Osteoblast (primary cell): Measurements from ENCODE around the gene CCSER1. TPM values are rescaled to one million over a fixed set of nuclear protein-coding genes. Genes with fewer than 3 reads are reported as not detected.
"Not testable (repeated sequence)": the region's sequence is repeated elsewhere in the genome, so short reads cannot be mapped to it uniquely, and the experiment has no call there.

Experiments used
- DNase-seq: peaks from one replicate; pipeline ENCODE4 v3.0.0; 2011; ENCODE audit warnings: low spot score, mixed read lengths; ENCODE audit not compliant: insufficient read length; ENCODE audit errors: missing footprints
- H2AFZ ChIP-seq: 2 replicates; pipeline ENCODE4 v1.6.0; 2011; ENCODE audit warnings: mild to moderate bottlenecking, low read length
- H3K27ac ChIP-seq: 2 replicates; pipeline ENCODE4 v1.5.1; 2011; ENCODE audit warnings: mild to moderate bottlenecking, low read depth, low read length, moderate library complexity
- H3K27me3 ChIP-seq: 2 replicates; pipeline ENCODE4 v1.6.0; 2012; ENCODE audit warnings: mild to moderate bottlenecking, control low read depth, inconsistent platforms, low read length, moderate library complexity; ENCODE audit not compliant: insufficient read depth
- H3K36me3 ChIP-seq: 2 replicates; pipeline ENCODE4 v1.5.1; 2011; ENCODE audit warnings: mild to moderate bottlenecking, low read length, control low read depth, moderate library complexity; ENCODE audit not compliant: insufficient read depth
- H3K4me1 ChIP-seq: 2 replicates; pipeline ENCODE4 v1.5.1; 2011; ENCODE audit warnings: mild to moderate bottlenecking, low read length, control low read depth, moderate library complexity; ENCODE audit not compliant: insufficient read depth
- H3K4me2 ChIP-seq: 2 replicates; pipeline ENCODE4 v1.6.0; 2011; ENCODE audit warnings: mild to moderate bottlenecking, low read length; ENCODE audit not compliant: insufficient read depth
- H3K4me3 ChIP-seq: fragments of 200-600 bp; sonication (generic); 3 replicates; pipeline ENCODE4 v1.5.1; 2012; ENCODE audit warnings: mild to moderate bottlenecking, low read length, inconsistent platforms; ENCODE audit not compliant: insufficient read depth
- H3K79me2 ChIP-seq: 2 replicates; pipeline ENCODE4 v1.6.0; 2012; ENCODE audit warnings: mild to moderate bottlenecking, low read length, control low read depth, inconsistent platforms; ENCODE audit not compliant: insufficient read depth
- H3K9me3 ChIP-seq: 2 replicates; pipeline ENCODE4 v1.5.1; 2011; ENCODE audit warnings: low read depth, low read length, control low read depth
- H4K20me1 ChIP-seq: 2 replicates; pipeline ENCODE4 v1.6.0; 2012; ENCODE audit warnings: mild to moderate bottlenecking, low read length, control low read depth; ENCODE audit not compliant: insufficient read depth
- total RNA-seq: library from RNA; depleted of rRNA; stranded (reverse); fragments of >200 nt; gene quantifications from 2 replicates; pipeline ENCODE4 v1.2.3, GENCODE V29; 2012
- TF ChIP-seq, protein P1 (sequence below): IDR thresholded peaks from 2 replicates; pipeline ENCODE4 v1.5.1; 2011; ENCODE audit warnings: mild to moderate bottlenecking, low read depth, low read length, moderate library complexity; ENCODE audit errors: extremely low read depth

The CCSER1 gene
- total RNA-seq, 1 donor: under 0.01 TPM

DNA sequence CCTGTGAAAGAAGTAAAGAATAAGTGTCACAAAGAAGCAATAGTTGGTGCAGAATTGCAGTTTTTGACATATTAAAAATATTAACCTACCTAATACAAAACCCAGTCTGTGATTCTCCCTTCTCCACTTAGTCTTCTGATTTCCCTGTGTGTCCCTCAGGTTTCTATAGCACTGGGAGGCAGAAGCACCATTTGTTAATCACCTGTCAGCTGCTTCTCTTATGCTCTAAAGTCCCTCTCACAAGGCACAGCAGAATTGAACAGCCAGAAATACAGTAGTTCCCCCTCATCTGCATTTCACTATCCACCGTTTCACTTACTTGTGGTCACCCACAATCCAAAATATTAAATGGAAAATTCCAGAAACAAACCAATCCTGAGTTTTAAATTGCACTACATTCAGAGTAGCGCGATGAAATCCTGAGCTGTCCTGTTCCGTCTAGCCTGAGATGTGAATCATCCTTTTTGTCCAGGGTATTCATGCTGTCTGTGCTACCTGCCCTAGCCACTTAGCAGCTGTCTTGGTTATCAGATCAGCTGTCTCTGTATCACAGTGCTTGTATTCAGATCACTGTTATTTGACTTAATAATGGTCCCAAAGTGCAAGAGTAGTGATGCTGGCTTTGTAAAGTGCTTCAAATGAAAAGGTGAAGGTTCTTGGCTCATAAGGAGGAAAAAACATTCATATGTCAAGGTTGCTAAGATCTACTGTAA is 1192.5 kb downstream of the CCSER1 start:
- Histone ChIP-seq H2AFZ (no peak overlapping the region), H3K4me1 (no peaks in the 10 kb centered on the region)
- TF ChIP-seq, protein P1, sequence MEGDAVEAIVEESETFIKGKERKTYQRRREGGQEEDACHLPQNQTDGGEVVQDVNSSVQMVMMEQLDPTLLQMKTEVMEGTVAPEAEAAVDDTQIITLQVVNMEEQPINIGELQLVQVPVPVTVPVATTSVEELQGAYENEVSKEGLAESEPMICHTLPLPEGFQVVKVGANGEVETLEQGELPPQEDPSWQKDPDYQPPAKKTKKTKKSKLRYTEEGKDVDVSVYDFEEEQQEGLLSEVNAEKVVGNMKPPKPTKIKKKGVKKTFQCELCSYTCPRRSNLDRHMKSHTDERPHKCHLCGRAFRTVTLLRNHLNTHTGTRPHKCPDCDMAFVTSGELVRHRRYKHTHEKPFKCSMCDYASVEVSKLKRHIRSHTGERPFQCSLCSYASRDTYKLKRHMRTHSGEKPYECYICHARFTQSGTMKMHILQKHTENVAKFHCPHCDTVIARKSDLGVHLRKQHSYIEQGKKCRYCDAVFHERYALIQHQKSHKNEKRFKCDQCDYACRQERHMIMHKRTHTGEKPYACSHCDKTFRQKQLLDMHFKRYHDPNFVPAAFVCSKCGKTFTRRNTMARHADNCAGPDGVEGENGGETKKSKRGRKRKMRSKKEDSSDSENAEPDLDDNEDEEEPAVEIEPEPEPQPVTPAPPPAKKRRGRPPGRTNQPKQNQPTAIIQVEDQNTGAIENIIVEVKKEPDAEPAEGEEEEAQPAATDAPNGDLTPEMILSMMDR: no peak

DNA sequence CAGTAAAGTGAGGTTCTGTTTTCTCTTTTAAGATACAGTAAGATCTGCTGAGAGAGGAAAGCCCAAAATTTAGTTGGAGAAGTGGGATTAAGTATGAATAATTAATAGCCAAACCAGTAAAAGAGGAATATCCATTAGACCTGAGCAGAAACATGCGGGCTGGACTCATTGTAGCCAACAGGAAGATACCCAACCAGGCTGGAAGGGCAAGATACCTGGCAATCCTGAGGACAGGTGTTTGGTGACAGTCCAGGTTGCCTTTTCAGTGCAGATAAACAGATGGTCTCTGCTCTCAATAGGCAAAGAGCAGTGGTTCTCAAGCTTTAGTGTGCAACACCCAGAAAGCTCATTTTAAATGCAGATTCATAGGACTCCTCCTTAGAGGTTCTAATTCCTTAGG is 1195.8 kb downstream of the CCSER1 start:
- H3K4me2 ChIP-seq: no peak overlapping the region
- no peak overlapping the region for H3K27ac ChIP-seq
- no peaks in the 10 kb centered on the region for H3K27me3 ChIP-seq
- H4K20me1 ChIP-seq: no peaks in the 10 kb centered on the region
- TF ChIP-seq, protein P1: no peak
- H3K4me1 ChIP-seq: no peaks in the 10 kb centered on the region
- H3K79me2 ChIP-seq: no peaks in the 10 kb centered on the region
- no peak for DNase-seq
- H2AFZ ChIP-seq: no peak overlapping the region
- no peaks in the 10 kb centered on the region for H3K36me3 ChIP-seq
- no peak overlapping the region for H3K4me3 ChIP-seq
- H3K9me3 ChIP-seq: no peaks in the 10 kb centered on the region

More for the DNA sequence above, 1192.5 kb downstream of the CCSER1 start:
- H3K4me3 ChIP-seq: no peak overlapping the region
- H3K27me3 ChIP-seq: no peaks in the 10 kb centered on the region
- H3K9me3 ChIP-seq: no peaks in the 10 kb centered on the region
- H4K20me1 ChIP-seq: no peaks in the 10 kb centered on the region
- no peaks in the 10 kb centered on the region for H3K79me2 ChIP-seq
- H3K36me3 ChIP-seq: no peaks in the 10 kb centered on the region
- no peak overlapping the region for H3K27ac ChIP-seq
- H3K4me2 ChIP-seq: no peak overlapping the region
- DNase-seq: no peak

DNA sequence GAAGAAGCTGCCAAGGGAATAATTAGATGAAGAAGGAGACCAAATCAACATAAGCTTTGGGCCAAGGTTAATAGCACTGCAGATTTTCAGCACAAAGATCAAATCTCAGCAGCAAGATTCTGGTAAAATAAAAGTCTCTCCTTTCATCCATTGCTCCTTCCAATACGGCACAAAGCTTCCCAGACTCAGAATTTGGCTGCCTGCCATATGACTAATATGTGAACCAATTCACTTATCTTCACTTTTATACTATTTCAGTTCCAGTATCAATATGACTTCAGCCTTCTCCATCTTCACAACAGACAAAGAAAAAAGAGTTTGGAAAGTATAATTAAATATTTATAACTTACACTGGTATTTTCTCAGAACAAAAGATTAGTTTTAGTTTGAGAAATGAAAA is 1198.3 kb downstream of the CCSER1 start:
- H3K27ac ChIP-seq: no peak overlapping the region
- DNase-seq: no peak

DNA sequence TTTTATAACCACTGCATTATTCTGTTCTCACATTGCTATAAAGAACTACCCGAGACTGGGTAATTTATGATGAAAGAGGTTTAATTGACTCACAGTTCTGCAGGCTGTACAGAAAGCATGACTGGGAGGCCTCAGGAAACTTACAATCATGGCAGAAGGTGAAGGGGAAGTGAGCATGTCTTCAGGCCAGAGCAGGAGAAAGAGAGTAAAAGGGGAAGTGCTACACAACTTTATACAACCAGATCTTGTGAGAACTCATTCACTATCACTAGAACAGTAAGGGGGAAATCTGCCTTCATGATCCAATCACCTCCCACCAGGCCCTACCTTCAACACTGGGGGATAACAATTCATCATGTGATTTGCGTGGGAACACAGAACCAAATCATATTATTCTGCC is 1199.0 kb downstream of the CCSER1 start:
- not testable (repeated sequence) for DNase-seq, H3K79me2 ChIP-seq, H3K27me3 ChIP-seq, H3K4me2 ChIP-seq, H3K9me3 ChIP-seq, H2AFZ ChIP-seq, H3K4me3 ChIP-seq, H3K27ac ChIP-seq, H3K4me1 ChIP-seq, H3K36me3 ChIP-seq, H4K20me1 ChIP-seq

More for the DNA sequence above, 1198.3 kb downstream of the CCSER1 start:
- H3K36me3 ChIP-seq: no peaks in the 10 kb centered on the region
- no peaks in the 10 kb centered on the region for H3K27me3 ChIP-seq
- no peak overlapping the region for H3K4me3 ChIP-seq
- H4K20me1 ChIP-seq: no peaks in the 10 kb centered on the region
- H3K79me2 ChIP-seq: no peaks in the 10 kb centered on the region
- no peaks in the 10 kb centered on the region for H3K4me1 ChIP-seq
- H3K9me3 ChIP-seq: no peaks in the 10 kb centered on the region
- H3K4me2 ChIP-seq: no peak overlapping the region
- H2AFZ ChIP-seq: no peak overlapping the region
- TF ChIP-seq, protein P1: no peak
